HepG2 (cell line): ENCODE measurements around the gene DSG2.

ENCODE experiments used
- ATF6 ChIP-seq: sonication (generic); formaldehyde crosslinking; conservative IDR thresholded peaks from 2 replicates; pipeline ENCODE4 v1.4.0; 2020; ENCODE audit warnings: missing genetic modification reagents
- HMGXB4 ChIP-seq, 2 experiments: sonication (generic) in 1 of 2; formaldehyde crosslinking in 1 of 2; IDR thresholded peaks; 2 replicates each; pipeline versions ENCODE4 v1.4.0 to v1.6.1; 2018 to 2020; ENCODE audit warnings: missing genetic modification reagents in 2 of 2, borderline replicate concordance in 1 of 2, low read depth in 1 of 2, mild to moderate bottlenecking in 1 of 2, missing biosample characterization in 1 of 2
- IRX3 ChIP-seq: sonication (generic); formaldehyde crosslinking; IDR thresholded peaks from 2 replicates; pipeline ENCODE4 v1.8.1; 2023; ENCODE audit warnings: mild to moderate bottlenecking, low read depth, missing genetic modification reagents, borderline replicate concordance
- MED13 ChIP-seq: sonication (generic); formaldehyde crosslinking; IDR thresholded peaks from 2 replicates; pipeline ENCODE4 v1.5.0; 2020; ENCODE audit warnings: missing genetic modification reagents
- NR2C2 ChIP-seq: sonication (generic); formaldehyde crosslinking; IDR thresholded peaks from 2 replicates; pipeline ENCODE4 v1.4.0; 2020; ENCODE audit warnings: missing genetic modification reagents, mild to moderate bottlenecking, moderate library complexity, borderline replicate concordance
- SP4 ChIP-seq: sonication (generic); formaldehyde crosslinking; IDR thresholded peaks from 2 replicates; pipeline ENCODE4 v1.8.1; 2023; ENCODE audit warnings: mild to moderate bottlenecking, missing genetic modification reagents
- ZNF205 ChIP-seq: IDR thresholded peaks from 2 replicates; pipeline ENCODE4 v1.6.1; 2018; ENCODE audit warnings: missing biosample characterization, missing genetic modification reagents
- ZNF274 ChIP-seq: sonication (generic); formaldehyde crosslinking; IDR thresholded peaks from 2 replicates; pipeline ENCODE4 v1.5.1; 2020; ENCODE audit warnings: mild to moderate bottlenecking, missing genetic modification reagents
- ZNF570 ChIP-seq: sonication (generic); formaldehyde crosslinking; IDR thresholded peaks from 2 replicates; pipeline ENCODE4 v1.4.0; 2020; ENCODE audit warnings: mild to moderate bottlenecking, missing genetic modification reagents, borderline replicate concordance

- TF ChIP-seq ZNF570 (CRISPR knock-in tag) = no peak
- TF ChIP-seq ZNF205 (CRISPR knock-in tag) = no peak
- TF ChIP-seq ZNF274 (CRISPR knock-in tag) = no peak
- TF ChIP-seq HMGXB4 (CRISPR knock-in tag; IDR thresholded peaks at IDR 0.05; ENCODE audit: borderline replicate concordance in 1 of 2, low read depth in 1 of 2) = no peak
- TF ChIP-seq SP4 = no peak
- TF ChIP-seq IRX3 (CRISPR knock-in tag) = no peak
- no peak for TF ChIP-seq MED13 (CRISPR knock-in tag)
- no peak for TF ChIP-seq NR2C2 (CRISPR knock-in tag)
- TF ChIP-seq ATF6 = no peak
Measured at GRCh38 chr18:31595121-31595771, 97.3 kb downstream of the DSG2 start.
